LNCAP (cell line): ENCODE measurements around the gene VSIG4.

Source experiments
- CTCF ChIP-seq: fragments of 450-650 bp; IDR thresholded peaks from 2 replicates; pipeline ENCODE4 v1.5.1; 2017; ENCODE audit warnings: mild to moderate bottlenecking

VSIG4 gene

GRCh38 chrX:65976161-65976560 lies 63.7 kb downstream of the VSIG4 start:
- no peak for TF ChIP-seq CTCF
